ENCODE measurements around the gene PTPRN2.

Gene PTPRN2

GRCh38 chr7:157827045-157827862 is 760.4 kb downstream of the PTPRN2 start:
- no peak for DNase-seq

- DNase-seq, result no peak
These were observed 761.1 kb downstream of the PTPRN2 start for GRCh38 chr7:157826566-157826965.

- DNase-seq, result no peak
These were observed 762.3 kb downstream of the PTPRN2 start for GRCh38 chr7:157825325-157825724.

GRCh38 chr7:157824819-157825121 is 762.9 kb downstream of the PTPRN2 start:
- DNase-seq, result no peak

- no peak for DNase-seq
These were observed 763.4 kb downstream of the PTPRN2 start for GRCh38 chr7:157824011-157824818.

- no peak for DNase-seq
These were observed 765.0 kb downstream of the PTPRN2 start for GRCh38 chr7:157822688-157823031.

GRCh38 chr7:157821959-157822687 is 765.5 kb downstream of the PTPRN2 start:
- no peak for DNase-seq

- no peak for DNase-seq
These were observed 766.8 kb downstream of the PTPRN2 start for GRCh38 chr7:157820796-157821195.

- no peak for DNase-seq
These were observed 768.2 kb downstream of the PTPRN2 start for GRCh38 chr7:157819455-157819807.

GRCh38 chr7:157818701-157819454 is 768.7 kb downstream of the PTPRN2 start:
- no peak for DNase-seq

- no peak for DNase-seq
These were observed 769.5 kb downstream of the PTPRN2 start for GRCh38 chr7:157817944-157818700.

GRCh38 chr7:157817433-157817832 is 770.2 kb downstream of the PTPRN2 start:
- no peak for DNase-seq

- no peak for DNase-seq
These were observed 770.9 kb downstream of the PTPRN2 start for GRCh38 chr7:157816526-157817250.

GRCh38 chr7:157816086-157816485 is 771.5 kb downstream of the PTPRN2 start:
- no peak for DNase-seq

GRCh38 chr7:157815706-157816022 is 772.0 kb downstream of the PTPRN2 start:
- no peak for DNase-seq

GRCh38 chr7:157814931-157815705 is 772.5 kb downstream of the PTPRN2 start:
- DNase-seq, result no peak

- no peak for DNase-seq
These were observed 773.6 kb downstream of the PTPRN2 start for GRCh38 chr7:157813741-157814661.

- DNase-seq, result no peak
These were observed 774.6 kb downstream of the PTPRN2 start for GRCh38 chr7:157813053-157813452.

- no peak for DNase-seq
These were observed 775.7 kb downstream of the PTPRN2 start for GRCh38 chr7:157811946-157812345.
